ENCODE data around the gene MRFAP1L1.

MRFAP1L1 gene

GRCh38 chr4:6716018-6716911, 6.6 kb upstream of the MRFAP1L1 start, which contains the start of gene BLOC1S4:
TSS of gene BLOC1S4 (plus strand) at chr4:6716174. CDS start at chr4:6716210, 36 bp downstream.
- in situ Hi-C loops (cut with MboI; ENCODE audit: low pct_unique_long_range_greater_than_20kb, low sequenced_read_pairs, unreplicated experiment) = loop anchor here (10.0 kb wide), 1 partner anchor 359 kb away; no protein-coding TSS in a partner anchor
- DNase-seq (ENCODE audit: low spot score) = peak; percentile 97
- no peak for TF ChIP-seq CTCF (IDR thresholded peaks at IDR 0.05; ENCODE audit: extremely low read depth, insufficient read depth, missing control alignments)

DNA sequence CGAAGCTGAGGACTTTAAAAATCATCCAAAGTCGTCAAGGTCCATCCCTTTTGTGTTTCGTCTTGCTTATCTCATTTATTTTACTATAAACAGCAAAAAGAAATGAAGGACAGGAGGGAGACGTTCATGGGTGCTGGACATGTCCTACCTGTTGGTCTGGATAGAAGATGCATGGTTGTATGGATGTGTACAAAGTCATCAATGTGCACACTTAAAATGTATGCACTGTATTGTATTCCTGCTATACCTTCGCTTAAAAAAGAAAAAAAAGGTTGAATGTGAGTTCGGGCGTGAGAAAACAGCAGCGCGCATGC, 6.0 kb upstream of the MRFAP1L1 start:
- no peak for TF ChIP-seq CTCF (IDR thresholded peaks at IDR 0.05; ENCODE audit: extremely low read depth, insufficient read depth, missing control alignments)
- in situ Hi-C loops (cut with MboI; ENCODE audit: low pct_unique_long_range_greater_than_20kb, low sequenced_read_pairs, unreplicated experiment) = loop anchor here (10.0 kb wide), 1 partner anchor 359 kb away; no protein-coding TSS in a partner anchor

GRCh38 chr4:6714954-6715353, 5.3 kb upstream of the MRFAP1L1 start:
- in situ Hi-C loops (cut with MboI; ENCODE audit: low pct_unique_long_range_greater_than_20kb, low sequenced_read_pairs, unreplicated experiment) = loop anchor here (10.0 kb wide), 1 partner anchor 360 kb away; no protein-coding TSS in a partner anchor

More for the DNA sequence above, 6.0 kb upstream of the MRFAP1L1 start:
- no peak for DNase-seq (ENCODE audit: low spot score)

GRCh38 chr4:6710996-6711395, 1.3 kb upstream of the MRFAP1L1 start:
- in situ Hi-C loops (cut with MboI; ENCODE audit: low pct_unique_long_range_greater_than_20kb, low sequenced_read_pairs, unreplicated experiment) = loop anchor here (10.0 kb wide), 1 partner anchor 364 kb away; no protein-coding TSS in a partner anchor
- no peak for DNase-seq (ENCODE audit: low spot score)
- no peak for TF ChIP-seq CTCF (IDR thresholded peaks at IDR 0.05; ENCODE audit: extremely low read depth, insufficient read depth, missing control alignments)

More at GRCh38 chr4:6714954-6715353, 5.3 kb upstream of the MRFAP1L1 start:
- no peak for DNase-seq (ENCODE audit: low spot score)
- no peak for TF ChIP-seq CTCF (IDR thresholded peaks at IDR 0.05; ENCODE audit: extremely low read depth, insufficient read depth, missing control alignments)

DNA sequence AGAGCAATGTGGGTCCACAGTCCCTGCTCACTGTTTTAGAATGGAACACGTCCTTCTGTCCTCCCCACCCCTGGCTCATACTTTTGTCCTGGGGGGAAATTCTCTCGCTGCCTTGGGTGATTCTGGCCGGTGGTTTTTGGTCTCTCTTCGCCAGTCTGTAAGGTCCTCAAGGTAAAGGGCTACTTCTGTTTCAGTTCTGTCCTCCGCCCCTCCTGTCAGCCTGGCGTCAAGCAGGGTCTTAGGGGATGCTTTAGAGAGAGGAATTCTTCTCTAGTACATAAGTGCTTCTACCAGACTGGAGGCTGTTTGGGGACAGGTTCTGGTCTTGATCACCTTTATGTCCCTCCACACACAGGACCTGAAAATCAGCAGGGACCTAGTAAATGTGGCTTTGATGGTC, 617 bp upstream of the MRFAP1L1 start:
- no peak for TF ChIP-seq CTCF (IDR thresholded peaks at IDR 0.05; ENCODE audit: extremely low read depth, insufficient read depth, missing control alignments)
- DNase-seq (ENCODE audit: low spot score) = no peak
- in situ Hi-C loops (cut with MboI; ENCODE audit: low pct_unique_long_range_greater_than_20kb, low sequenced_read_pairs, unreplicated experiment) = loop anchor here (10.0 kb wide), 1 partner anchor 365 kb away; no protein-coding TSS in a partner anchor

DNA sequence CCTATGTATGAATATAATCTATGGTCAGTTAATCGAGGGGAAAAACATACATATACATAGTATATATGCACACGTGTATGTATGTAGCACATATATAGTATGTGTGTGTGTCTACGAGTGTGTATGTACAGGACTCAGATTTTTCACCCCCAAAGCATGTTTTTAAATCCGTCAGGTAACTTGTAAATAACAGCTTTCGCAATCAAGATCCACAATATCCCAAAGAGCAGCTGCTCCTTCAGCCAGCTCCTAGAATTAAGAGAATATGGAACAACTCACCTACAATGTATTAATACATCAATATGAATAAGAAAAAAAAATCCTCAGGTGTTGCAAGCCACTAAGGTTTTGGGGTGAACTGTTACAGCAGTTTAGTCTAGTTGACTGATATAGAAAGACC, 3.5 kb downstream of the MRFAP1L1 start:
- DNase-seq (ENCODE audit: low spot score) = no peak
- no peak for TF ChIP-seq CTCF (IDR thresholded peaks at IDR 0.05; ENCODE audit: extremely low read depth, insufficient read depth, missing control alignments)
- in situ Hi-C loops (cut with MboI; ENCODE audit: low pct_unique_long_range_greater_than_20kb, low sequenced_read_pairs, unreplicated experiment) = no loop called here
